ENCODE data around the gene NXN. TPM values are rescaled to one million over a fixed set of nuclear protein-coding genes. Genes with fewer than 3 reads are reported as not detected.

Gene NXN
- total RNA-seq, 4 donors from 2014 or later: 10.6 to 222 (median 13.8) TPM

DNA sequence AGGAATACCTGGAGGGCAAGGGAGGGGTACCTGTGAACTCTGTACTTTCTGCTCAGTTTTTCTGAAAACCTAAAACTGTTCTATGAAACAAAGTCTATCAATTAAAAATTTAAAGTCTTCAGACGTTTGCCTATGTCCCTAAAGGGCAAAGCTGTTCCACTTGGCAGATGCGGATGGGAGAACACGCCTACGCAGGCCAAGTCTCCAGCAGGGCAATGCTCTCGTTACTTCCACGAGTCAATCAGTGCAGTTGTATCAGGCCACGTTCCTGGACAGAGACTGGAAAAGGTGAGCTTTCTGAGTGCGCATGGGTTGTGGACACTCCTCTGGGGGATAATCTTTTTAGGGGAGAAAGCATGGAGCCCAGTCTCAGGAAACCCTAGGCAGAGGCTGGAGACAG is 86.6 kb downstream of the NXN start:
- H3K4me3 ChIP-seq: no peak overlapping the region
- intact Hi-C loops (cut with DNase I; ENCODE audit: low total_unique reads) (no loop called here), in situ Hi-C loops (cut with MboI; ENCODE audit: low pct_ligation_motif_present in 1 of 4, low pct_unique_long_range_greater_than_20kb in 1 of 4, low sequenced_read_pairs in 3 of 4) (no loop called here)
- no peaks in the 10 kb centered on the region for H3K27me3 ChIP-seq
- no peaks in the 10 kb centered on the region for H3K36me3 ChIP-seq
- H3K9me3 ChIP-seq: no peaks in the 10 kb centered on the region
- TF ChIP-seq POLR2A (IDR thresholded peaks at IDR 0.05) (no peak), EP300 (IDR thresholded peaks at IDR 0.05; ENCODE audit: low read depth) (no peak), POLR2AphosphoS5 (IDR thresholded peaks at IDR 0.05) (no peak)
- TF ChIP-seq, protein P1, sequence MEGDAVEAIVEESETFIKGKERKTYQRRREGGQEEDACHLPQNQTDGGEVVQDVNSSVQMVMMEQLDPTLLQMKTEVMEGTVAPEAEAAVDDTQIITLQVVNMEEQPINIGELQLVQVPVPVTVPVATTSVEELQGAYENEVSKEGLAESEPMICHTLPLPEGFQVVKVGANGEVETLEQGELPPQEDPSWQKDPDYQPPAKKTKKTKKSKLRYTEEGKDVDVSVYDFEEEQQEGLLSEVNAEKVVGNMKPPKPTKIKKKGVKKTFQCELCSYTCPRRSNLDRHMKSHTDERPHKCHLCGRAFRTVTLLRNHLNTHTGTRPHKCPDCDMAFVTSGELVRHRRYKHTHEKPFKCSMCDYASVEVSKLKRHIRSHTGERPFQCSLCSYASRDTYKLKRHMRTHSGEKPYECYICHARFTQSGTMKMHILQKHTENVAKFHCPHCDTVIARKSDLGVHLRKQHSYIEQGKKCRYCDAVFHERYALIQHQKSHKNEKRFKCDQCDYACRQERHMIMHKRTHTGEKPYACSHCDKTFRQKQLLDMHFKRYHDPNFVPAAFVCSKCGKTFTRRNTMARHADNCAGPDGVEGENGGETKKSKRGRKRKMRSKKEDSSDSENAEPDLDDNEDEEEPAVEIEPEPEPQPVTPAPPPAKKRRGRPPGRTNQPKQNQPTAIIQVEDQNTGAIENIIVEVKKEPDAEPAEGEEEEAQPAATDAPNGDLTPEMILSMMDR (IDR thresholded peaks at IDR 0.05): no peak
- no peak overlapping the region for H3K27ac ChIP-seq
- peaks cover 7 to 20% (median 11%) of the 10 kb centered on the region in 4 donors for H3K4me1 ChIP-seq
- DNase-seq: no peak
- WGBS, 2 donors (ENCODE audit: low coverage in 1 of 2): 55 to 84% methylated on average over 4 to 8 of the region's 8 CpGs

DNA sequence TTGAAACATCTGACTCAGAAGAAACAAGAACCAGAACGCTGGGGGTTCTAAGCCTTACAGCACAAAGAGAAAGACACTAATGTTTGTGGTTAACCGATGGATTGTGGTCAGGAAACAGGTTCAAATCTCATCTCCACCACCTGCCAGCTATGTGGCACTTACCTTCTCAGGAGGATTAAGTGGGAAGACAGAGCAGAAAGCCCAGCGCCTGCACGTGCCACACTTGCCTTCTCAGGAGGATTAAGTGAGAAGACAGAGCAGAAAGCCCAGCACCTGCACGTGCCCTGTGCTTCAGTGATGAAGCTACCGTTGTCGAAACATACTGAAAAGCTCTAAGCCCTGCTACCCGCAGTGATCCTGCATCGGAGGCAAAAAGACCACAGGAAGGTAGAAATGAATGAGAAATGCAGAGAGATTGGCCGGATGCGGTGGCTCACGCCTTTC is 90.6 kb downstream of the NXN start:
- DNase-seq: no peak
- intact Hi-C loops (cut with DNase I; ENCODE audit: low total_unique reads): loop anchor here (10.0 kb wide), 1 partner anchor 86 kb away; the partner anchor contains the start of gene NXN
- Histone ChIP-seq H3K27ac (peak overlapping the region; percentile 12 to 89 (median 85)), H3K9me3 (no peaks in the 10 kb centered on the region), H3K36me3 (no peaks in the 10 kb centered on the region), H3K27me3 (no peaks in the 10 kb centered on the region), H3K4me1 (peaks cover 0 to 21% (median 4%) of the 10 kb centered on the region in 4 donors), H3K4me3 (no peak overlapping the region)
- TF ChIP-seq POLR2A (IDR thresholded peaks at IDR 0.05): no peak
- no peak for TF ChIP-seq EP300 (IDR thresholded peaks at IDR 0.05; ENCODE audit: low read depth)
- TF ChIP-seq, protein P1 (IDR thresholded peaks at IDR 0.05): no peak
- 64 to 80% methylated on average over 1 to 12 of the region's 12 CpGs for WGBS, 2 donors (ENCODE audit: low coverage in 1 of 2)
- in situ Hi-C loops (cut with MboI; ENCODE audit: low pct_ligation_motif_present in 1 of 4, low pct_unique_long_range_greater_than_20kb in 1 of 4, low sequenced_read_pairs in 3 of 4): no loop called here

DNA sequence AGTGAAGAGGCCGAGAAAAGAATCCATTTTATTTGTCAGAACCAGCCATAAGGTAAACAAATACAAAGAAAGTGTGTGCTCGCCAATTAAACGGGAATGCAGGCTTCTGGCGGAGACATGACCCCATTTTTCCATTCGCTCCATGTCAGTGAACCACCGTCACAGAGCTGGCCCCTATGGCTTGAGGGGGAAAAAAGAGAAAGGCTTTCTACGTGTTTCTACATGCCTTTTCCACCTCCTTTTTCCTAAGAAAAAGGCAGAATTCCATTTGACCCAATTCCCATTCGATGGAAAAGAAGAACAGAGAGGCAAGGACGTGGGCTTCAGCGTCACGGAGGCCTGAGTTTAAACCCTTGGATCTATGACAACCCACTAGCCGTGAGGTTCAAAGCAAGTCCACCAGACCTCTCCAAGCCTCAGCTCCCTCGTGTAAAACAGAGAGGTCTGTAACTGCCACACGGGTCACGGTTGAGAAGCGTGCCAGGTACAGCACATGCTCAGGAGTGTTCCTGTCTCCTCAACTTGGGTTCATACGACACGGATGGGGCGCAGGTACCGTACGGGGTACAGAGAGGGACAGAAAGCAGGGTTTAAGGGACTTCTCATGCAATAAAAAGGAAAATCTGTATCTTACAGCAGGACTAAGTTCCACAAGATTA is 91.9 kb downstream of the NXN start:
- no peak for DNase-seq
- Histone ChIP-seq H3K9me3 (no peaks in the 10 kb centered on the region), H3K27ac (peak overlapping the region; percentile 74 to 89 (median 85)), H3K27me3 (no peaks in the 10 kb centered on the region), H3K4me1 (peaks cover 7 to 35% (median 8%) of the 10 kb centered on the region in 4 donors), H3K4me3 (no peak overlapping the region), H3K36me3 (no peaks in the 10 kb centered on the region)
- WGBS, 2 donors (ENCODE audit: low coverage in 1 of 2): 50 to 61% methylated on average over 5 to 21 of the region's 21 CpGs
- peak in 2 of 3 donors; percentile 18 to 37 for TF ChIP-seq POLR2AphosphoS5 (IDR thresholded peaks at IDR 0.05)
- TF ChIP-seq, protein P1 (IDR thresholded peaks at IDR 0.05): no peak
- intact Hi-C loops (cut with DNase I; ENCODE audit: low total_unique reads) (loop anchor here (10.0 kb wide), 1 partner anchor 87 kb away; the partner anchor contains the start of gene NXN), in situ Hi-C loops (cut with MboI; ENCODE audit: low pct_ligation_motif_present in 1 of 4, low pct_unique_long_range_greater_than_20kb in 1 of 4, low sequenced_read_pairs in 3 of 4) (no loop called here)

DNA sequence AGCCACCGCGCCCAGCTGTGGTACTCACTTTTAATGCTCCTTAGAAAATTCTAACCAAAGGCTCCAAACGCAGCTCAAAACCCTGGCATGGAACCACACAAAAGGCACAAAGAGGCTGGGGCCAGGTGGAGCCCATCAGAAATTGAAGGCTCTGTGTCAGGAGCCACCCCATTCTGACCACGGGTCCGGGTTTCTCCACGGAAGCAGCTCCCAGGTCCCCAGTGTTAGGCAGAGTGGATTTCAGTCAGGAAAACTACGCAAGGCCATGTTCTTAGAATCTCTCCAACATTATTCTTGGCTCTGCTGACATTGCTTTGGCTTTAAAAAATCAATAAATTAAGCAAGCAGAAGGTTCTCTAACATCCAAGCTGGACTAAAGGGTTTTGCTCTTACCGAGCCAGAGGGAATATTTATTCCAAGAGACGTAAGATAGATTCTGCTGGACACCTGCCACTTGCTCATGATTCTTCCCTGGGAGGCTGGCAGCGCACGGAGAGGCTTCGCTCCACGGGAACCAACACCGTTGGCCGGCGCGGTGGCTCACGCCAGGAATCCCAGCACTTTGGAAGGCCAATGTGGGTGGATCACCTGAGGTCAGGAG is 93.5 kb downstream of the NXN start:
- Histone ChIP-seq H3K4me3 (no peak overlapping the region), H3K27me3 (no peaks in the 10 kb centered on the region), H3K9me3 (no peaks in the 10 kb centered on the region), H3K36me3 (no peaks in the 10 kb centered on the region), H3K4me1 (peaks cover 8 to 45% (median 12%) of the 10 kb centered on the region in 4 donors), H3K27ac (peak overlapping the region; percentile 74 to 89 (median 85))
- whole genome bisulfite sequencing, 2 donors (ENCODE audit: low coverage in 1 of 2): 73 to 90% methylated on average over 9 to 18 of the region's 18 CpGs
- intact Hi-C loops (cut with DNase I; ENCODE audit: low total_unique reads) (loop anchor here (10.0 kb wide), 1 partner anchor 89 kb away; the partner anchor contains the start of gene NXN), in situ Hi-C loops (cut with MboI; ENCODE audit: low pct_ligation_motif_present in 1 of 4, low pct_unique_long_range_greater_than_20kb in 1 of 4, low sequenced_read_pairs in 3 of 4) (no loop called here)
- DNase-seq: peak; percentile 52
- TF ChIP-seq, protein P1 (IDR thresholded peaks at IDR 0.05): no peak
- no peak for TF ChIP-seq POLR2A (IDR thresholded peaks at IDR 0.05)
- TF ChIP-seq POLR2AphosphoS5 (IDR thresholded peaks at IDR 0.05): peak; percentile 26 to 49 (median 32)

Data from transverse colon (tissue), 4 donors.